Stimulated activated CD8-positive, alpha-beta memory T cell treated with anti-CD3 and anti-CD28 coated beads, Interleukin-15, amount 100 ng/mL, for 1 hour (primary cell): Measurements from ENCODE around the gene CFAP97D2.
"Not testable (repeated sequence)": the region's sequence is repeated elsewhere in the genome, so short reads cannot be mapped to it uniquely, and the experiment has no call there.

Source experiments
- DNase-seq: peaks from one replicate; pipeline ENCODE4 v3.0.0-alpha.2; 2020; ENCODE audit warnings: low read depth

The CFAP97D2 gene

GRCh38 chr13:114158869-114159666 is 20.0 kb upstream of the CFAP97D2 start:
- DNase-seq: not testable (repeated sequence)

GRCh38 chr13:114161028-114161556 is 18.0 kb upstream of the CFAP97D2 start:
- DNase-seq: no peak

DNA sequence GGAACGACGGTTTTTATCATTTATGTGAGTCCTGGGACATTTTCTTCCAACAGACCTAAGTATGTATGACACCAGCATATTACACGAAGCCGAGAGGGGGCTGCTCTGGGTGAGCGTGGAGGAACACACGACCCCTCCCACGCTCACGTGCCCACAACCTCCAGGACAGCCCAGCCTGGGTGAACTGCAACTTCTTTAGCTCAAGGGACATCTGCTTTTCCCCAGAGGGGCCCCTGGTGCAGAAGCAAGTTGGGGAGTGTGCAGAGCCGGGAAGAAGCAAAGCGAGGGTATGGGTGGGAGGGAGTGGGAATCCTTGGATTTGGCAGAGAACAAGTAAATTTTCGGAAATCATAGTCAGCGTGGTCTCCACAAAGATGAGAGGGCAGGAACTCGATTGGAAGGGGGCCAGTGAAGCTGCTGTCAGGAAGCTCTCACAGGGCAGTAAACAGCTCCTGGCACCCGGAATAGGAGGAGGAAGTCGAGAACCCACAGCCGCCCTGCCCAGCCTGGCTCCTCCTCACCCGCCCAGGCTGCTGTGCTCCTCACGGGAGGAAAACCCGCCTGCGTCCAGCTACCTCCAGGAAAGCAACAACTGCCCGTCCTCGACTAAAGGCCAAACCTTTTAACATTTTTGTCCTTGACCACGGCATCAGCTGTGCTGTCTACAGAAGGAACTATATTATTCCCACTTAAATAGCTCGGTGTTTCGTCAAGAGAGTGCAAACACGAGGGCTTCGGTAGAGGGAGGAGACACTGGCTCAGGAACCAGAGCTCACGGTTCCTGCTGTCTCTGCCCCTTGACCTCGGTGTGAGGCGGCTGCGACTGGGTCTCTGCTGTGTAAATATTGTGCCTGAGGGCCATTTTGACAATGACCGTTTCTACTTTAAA is 17.2 kb upstream of the CFAP97D2 start:
- no peak for DNase-seq

GRCh38 chr13:114162533-114162922 is 16.5 kb upstream of the CFAP97D2 start:
- no peak for DNase-seq

GRCh38 chr13:114164053-114164452 is 15.0 kb upstream of the CFAP97D2 start:
- no peak for DNase-seq

DNA sequence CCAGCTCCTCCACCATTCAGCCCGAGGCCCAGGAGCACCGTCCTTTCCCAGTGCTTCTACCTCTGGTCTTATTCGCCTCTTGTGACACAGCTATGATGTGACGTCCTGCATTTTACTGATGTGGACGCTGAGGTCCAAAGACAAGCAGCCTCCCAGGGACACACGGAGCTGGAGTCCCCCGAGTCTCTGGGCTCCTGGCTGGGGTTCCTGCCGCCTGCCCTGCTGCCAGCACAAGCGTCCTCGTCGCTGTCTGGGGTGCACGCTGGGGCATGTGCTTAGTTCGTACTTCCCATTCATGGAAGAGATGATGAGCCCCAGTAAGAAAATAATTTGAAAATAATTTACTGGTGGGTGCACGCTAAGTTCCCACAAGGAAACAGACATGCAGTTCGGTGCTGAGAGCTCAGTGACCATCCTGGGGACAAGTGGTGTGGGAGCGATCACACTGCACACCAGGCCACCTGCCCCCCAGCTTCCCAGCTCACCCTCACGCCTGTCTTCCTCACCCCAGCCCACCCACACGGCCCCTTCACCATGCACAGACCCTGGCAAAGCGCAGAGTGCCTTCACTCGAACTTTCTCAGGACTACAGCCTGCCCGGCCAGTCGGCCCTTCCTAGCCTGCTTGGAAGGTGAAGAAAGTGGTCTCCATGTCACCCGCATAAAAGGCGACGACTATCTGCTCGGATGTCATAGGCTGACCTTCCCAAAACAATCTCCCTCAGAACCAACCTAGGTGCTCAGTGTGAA is 14.2 kb upstream of the CFAP97D2 start:
- DNase-seq: no peak

GRCh38 chr13:114166381-114167131 is 12.5 kb upstream of the CFAP97D2 start:
- no peak for DNase-seq

DNA sequence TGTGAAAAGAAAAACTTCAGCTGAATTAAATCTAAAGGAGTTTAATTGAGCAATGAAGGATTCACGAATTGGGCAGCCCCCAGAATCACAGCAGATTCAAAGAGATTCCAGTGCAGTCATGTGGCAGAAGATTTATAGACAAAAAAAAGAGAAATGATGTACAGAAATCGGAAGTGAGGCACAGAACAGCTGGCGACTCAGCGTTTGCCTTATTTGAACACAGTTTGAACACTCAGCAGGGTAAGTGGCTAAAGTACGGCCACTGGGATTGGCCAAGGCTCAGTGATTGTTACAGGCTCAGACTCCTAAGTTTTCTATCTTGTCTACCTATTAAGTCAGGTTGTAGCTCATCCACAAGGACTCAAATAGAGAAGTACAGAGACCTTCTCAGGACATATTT is 11.6 kb upstream of the CFAP97D2 start:
- DNase-seq: no peak

DNA sequence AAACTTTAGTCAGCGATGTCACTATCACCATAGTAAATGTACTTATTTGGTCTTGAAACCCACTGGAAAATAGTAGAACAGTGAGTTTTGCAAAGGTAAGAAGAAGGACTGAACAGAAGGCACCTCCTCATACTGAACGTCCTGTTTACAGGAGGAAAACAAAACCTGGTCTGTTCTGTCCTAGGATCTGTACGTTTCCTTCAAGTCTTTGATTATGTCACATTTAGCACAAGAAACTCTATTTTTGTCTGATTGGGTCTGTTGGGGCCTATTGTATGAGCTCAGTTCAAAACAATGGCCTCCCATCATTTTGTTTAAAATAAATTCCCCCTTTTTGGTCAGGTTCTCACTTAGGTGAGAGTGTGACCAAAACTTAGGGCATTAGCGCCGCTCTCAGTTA is 11.2 kb upstream of the CFAP97D2 start:
- no peak for DNase-seq

DNA sequence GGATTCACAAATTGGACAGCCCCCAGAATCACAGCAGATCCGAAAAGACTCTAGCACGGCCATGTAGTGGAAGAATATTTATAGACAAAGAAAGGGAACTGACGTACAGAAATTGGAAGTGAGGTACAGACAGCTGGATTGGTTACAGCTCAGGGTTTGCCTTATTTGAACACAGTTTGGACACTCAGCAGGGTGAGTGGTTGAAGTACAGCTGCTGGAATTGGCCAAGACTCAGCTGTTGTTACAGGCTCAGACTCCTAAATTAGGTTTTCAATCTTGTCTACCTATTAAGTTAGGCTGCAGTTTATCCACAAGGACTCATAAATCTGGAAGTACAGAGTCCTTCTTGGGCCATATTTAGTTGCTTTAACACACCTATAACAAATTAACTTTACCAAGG is 5.8 kb upstream of the CFAP97D2 start:
- DNase-seq: no peak

GRCh38 chr13:114173745-114174144 is 5.3 kb upstream of the CFAP97D2 start:
- no peak for DNase-seq

DNA sequence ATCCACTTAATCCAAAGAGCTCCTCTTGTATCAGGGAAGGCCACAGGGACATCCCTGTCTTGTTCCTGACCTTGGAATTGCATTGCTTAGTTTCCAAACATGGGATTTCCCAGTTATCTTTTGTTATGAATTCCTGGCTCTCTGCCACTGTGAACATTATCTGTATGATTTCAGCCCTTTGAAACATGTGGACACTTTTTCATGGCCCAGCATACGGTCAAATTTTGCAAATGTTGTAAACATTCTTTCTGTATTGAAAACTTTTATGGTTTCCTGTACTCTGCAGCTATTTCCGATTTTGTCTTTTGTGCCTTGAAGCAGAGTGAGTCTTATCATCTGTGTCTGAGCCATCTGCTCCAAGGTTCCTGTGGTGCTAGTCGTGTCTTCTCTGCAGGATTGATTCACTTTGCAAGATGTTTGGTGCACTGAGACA is 4.5 kb upstream of the CFAP97D2 start:
- no peak for DNase-seq

DNA sequence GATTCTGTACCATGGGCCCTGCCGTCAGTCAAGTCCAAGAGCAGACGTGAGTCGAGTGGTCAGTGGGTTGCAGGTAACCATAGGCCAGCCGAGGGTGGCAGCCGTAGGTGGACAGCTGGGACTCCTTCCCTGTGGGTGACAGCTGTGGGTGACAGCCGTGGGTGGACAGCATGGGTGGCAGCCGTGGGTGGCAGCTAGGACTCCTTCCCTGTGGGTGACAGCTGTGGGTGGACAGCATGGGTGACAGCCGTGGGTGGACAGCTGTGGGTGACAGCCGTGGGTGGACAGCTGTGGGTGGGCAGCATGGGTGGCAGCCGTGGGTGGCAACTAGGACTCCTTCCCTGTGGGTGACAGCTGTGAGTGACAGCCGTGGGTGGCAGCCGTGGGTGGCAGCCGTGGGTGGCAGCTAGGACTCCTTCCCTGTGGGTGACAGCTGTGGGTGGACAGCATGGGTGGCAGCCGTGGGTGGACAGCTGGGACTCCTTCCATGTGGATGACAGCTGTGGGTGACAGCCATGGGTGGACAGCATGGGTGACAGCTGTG is 2.6 kb upstream of the CFAP97D2 start:
- DNase-seq: not testable (repeated sequence)

- no peak for DNase-seq
Measured at GRCh38 chr13:114177245-114178010, 1.6 kb upstream of the CFAP97D2 start.

GRCh38 chr13:114185182-114185971 is 6.3 kb downstream of the CFAP97D2 start:
- DNase-seq: no peak

- DNase-seq: no peak
Measured at GRCh38 chr13:114194853-114195252, 15.8 kb downstream of the CFAP97D2 start.

GRCh38 chr13:114196629-114197028 is 17.6 kb downstream of the CFAP97D2 start:
- no peak for DNase-seq

- DNase-seq: no peak
Measured at GRCh38 chr13:114198556-114198955, 19.5 kb downstream of the CFAP97D2 start.

DNA sequence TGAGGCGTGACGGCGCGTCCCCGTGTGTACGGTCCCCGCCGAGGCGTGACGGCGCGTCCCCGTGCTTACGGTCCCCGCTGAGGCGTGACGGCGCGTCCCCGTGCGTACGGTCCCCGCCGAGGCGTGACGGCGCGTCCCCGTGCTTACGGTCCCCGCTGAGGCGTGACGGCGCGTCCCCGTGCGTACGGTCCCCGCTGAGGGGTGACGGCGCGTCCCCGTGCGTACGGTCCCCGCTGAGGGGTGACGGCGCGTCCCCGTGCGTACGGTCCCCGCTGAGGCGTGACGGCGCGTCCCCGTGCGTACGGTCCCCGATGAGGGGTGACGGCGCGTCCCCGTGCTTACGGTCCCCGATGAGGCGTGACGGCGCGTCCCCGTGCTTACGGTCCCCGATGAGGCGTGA is 20.5 kb downstream of the CFAP97D2 start:
- DNase-seq: not testable (repeated sequence)
